Common myeloid progenitor, CD34-positive (primary cell): Measurements from ENCODE around the gene SEMA5B.

Source experiments
- CTCF ChIA-PET: fragments of 350-600 bp; sonication (Branson Sonifier 250); formaldehyde crosslinking; loops from one replicate; lab custom pipeline; 2021; ENCODE audit warnings: antibody characterized with exemption; lab: Charles Lee
- POLR2A ChIA-PET: fragments of 350-600 bp; sonication (Branson Sonifier 250); formaldehyde crosslinking; loops from one replicate; lab custom pipeline; 2021; ENCODE audit warnings: antibody characterized with exemption; lab: Charles Lee
- DNase-seq, 3 donors: peaks; one replicate each; pipeline versions ENCODE4 v3.0.0 to v3.0.0-alpha.2; 2013
- H3K27ac ChIP-seq, 2 experiments: 1 replicate in 1 of 2; 2 replicates in 1 of 2; pipeline ENCODE4 v1.7.0; 2013; ENCODE audit warnings: inconsistent platforms in 2 of 2, low read length in 2 of 2, mild to moderate bottlenecking in 2 of 2, low read depth in 1 of 2, moderate library complexity in 1 of 2; ENCODE audit not compliant: severe bottlenecking in 2 of 2, insufficient read depth in 1 of 2, poor library complexity in 1 of 2
- H3K27me3 ChIP-seq, 5 experiments: replicated peaks in 2 of 5; 1 replicate in 3 of 5; 2 replicates in 2 of 5; pipeline versions ENCODE4 v1.6.1 to v1.7.0; 2013; ENCODE audit warnings: low read length in 4 of 5, mild to moderate bottlenecking in 2 of 5, moderate library complexity in 2 of 5, inconsistent platforms in 1 of 5; ENCODE audit not compliant: insufficient read depth in 5 of 5, control insufficient read depth in 4 of 5
- H3K36me3 ChIP-seq, 4 experiments: 1 replicate in 2 of 4; 2 replicates in 2 of 4; pipeline versions ENCODE4 v1.6.1 to v1.7.0; 2013; ENCODE audit warnings: low read length in 3 of 4, control low read depth in 1 of 4, mild to moderate bottlenecking in 1 of 4; ENCODE audit not compliant: control insufficient read depth in 4 of 4, insufficient read depth in 4 of 4
- H3K4me1 ChIP-seq, 4 experiments: 1 replicate in 3 of 4; 2 replicates in 1 of 4; pipeline versions ENCODE4 v1.6.1 to v1.7.1; 2013; ENCODE audit warnings: low read length in 3 of 4, mild to moderate bottlenecking in 3 of 4, control low read depth in 1 of 4, inconsistent platforms in 1 of 4, moderate library complexity in 1 of 4; ENCODE audit not compliant: control insufficient read depth in 4 of 4, insufficient read depth in 4 of 4; ENCODE audit errors: control extremely low read depth in 1 of 4
- H3K4me3 ChIP-seq, 7 experiments: 1 replicate in 4 of 7; 2 replicates in 3 of 7; pipeline versions ENCODE4 v1.5.1 to v1.7.0; 2013; ENCODE audit warnings: mild to moderate bottlenecking in 7 of 7, low read length in 6 of 7, moderate library complexity in 6 of 7, inconsistent platforms in 2 of 7, low read depth in 2 of 7, control low read depth in 1 of 7; ENCODE audit not compliant: insufficient read depth in 4 of 7, control insufficient read depth in 1 of 7; ENCODE audit errors: extremely low read depth in 1 of 7
- H3K9me3 ChIP-seq, 5 experiments: 1 replicate in 4 of 5; 2 replicates in 1 of 5; pipeline versions ENCODE4 v1.6.1 to v1.7.1; 2013; ENCODE audit warnings: low read length in 4 of 5, mild to moderate bottlenecking in 2 of 5, inconsistent platforms in 1 of 5, low read depth in 1 of 5, moderate library complexity in 1 of 5; ENCODE audit not compliant: control insufficient read depth in 4 of 5, insufficient read depth in 2 of 5; ENCODE audit errors: control extremely low read depth in 1 of 5
- WGBS: methylation state at CpG from one replicate; pipeline ENCODE4 v1.1.5; 2013; ENCODE audit not compliant: insufficient coverage; 5-methylcytosine and 5-hydroxymethylcytosine counted together

SEMA5B gene

DNA sequence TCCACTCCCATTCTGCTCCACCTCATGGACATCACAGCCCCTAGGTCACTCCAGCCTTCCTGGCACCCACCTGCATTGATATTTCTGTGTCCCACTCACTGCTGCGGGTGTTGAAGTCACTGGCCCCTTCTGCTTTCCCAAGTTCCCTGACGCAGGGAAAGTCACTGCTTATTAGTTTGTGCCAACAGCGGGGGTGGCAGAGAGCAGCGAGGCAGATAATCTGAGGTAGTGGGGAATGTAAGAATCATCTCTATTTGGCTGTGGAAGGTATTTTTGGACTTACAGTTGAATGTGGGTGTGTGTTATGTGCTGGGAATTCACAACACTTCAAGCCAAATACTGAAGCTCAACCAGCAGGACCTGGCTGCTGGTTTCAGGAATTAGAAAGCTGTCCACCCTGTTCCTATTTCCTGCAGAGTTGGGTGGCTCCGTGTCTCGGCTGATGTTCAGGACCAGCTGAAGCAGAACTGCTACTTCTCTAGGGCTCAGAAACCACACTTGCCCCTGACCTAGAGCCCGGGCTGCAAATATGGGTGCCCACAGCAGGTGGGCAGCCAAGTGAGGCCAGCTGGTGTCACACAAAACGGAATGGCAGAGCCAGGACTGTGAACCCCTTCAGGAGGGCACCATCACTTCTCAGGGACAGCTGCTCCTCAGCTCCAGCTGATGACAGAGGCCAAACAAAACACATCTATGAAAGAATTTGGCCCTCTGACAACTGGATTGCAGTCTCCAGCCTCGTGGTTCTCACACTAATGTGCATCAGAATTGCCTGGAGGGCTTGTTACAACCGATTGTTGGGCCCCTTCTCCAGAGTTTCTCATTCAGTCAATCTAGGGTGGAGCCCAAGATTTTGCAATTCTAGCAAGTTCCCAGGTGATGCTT is 57.7 kb downstream of the SEMA5B start:
- ChIA-PET POLR2A (no interaction called here), CTCF (interaction anchor here (1.0 to 3.0 kb wide), 2 partner anchors 17 to 27 kb away, joined by 3 to 14 read pairs; no protein-coding TSS in a partner anchor)
- Histone ChIP-seq H3K36me3 (no peaks in the 10 kb centered on the region), H3K27ac (no peak overlapping the region), H3K4me3 (no peak overlapping the region), H3K27me3 (no peaks in the 10 kb centered on the region), H3K9me3 (no peaks in the 10 kb centered on the region), H3K4me1 (peaks cover 0 to 15% (median 11%) of the 10 kb centered on the region in 4 experiments)
- no peak for DNase-seq
- WGBS, result 85% methylated on average over 8 of the region's 10 CpGs

GRCh38 chr3:122967765-122968164 is 59.8 kb downstream of the SEMA5B start:
- Histone ChIP-seq H3K4me1 (peaks cover 0 to 5% (median 0%) of the 10 kb centered on the region in 4 experiments), H3K9me3 (no peaks in the 10 kb centered on the region), H3K27ac (no peak overlapping the region), H3K27me3 (no peaks in the 10 kb centered on the region), H3K4me3 (no peak overlapping the region), H3K36me3 (no peaks in the 10 kb centered on the region)
- ChIA-PET CTCF (interaction anchor here (3.0 kb wide), 1 partner anchor 25 kb away, joined by 14 read pairs; no protein-coding TSS in a partner anchor), POLR2A (no interaction called here)
- no peak for DNase-seq
- 100% methylated on average over 5 of the region's 7 CpGs for WGBS

GRCh38 chr3:122967356-122967755 is 60.2 kb downstream of the SEMA5B start:
- H3K9me3 ChIP-seq, result no peaks in the 10 kb centered on the region
- H3K27ac ChIP-seq, result no peak overlapping the region
- no peaks in the 10 kb centered on the region for H3K36me3 ChIP-seq
- CTCF ChIA-PET, result interaction anchor here (3.0 kb wide), 1 partner anchor 25 kb away, joined by 14 read pairs; no protein-coding TSS in a partner anchor
- no peak for DNase-seq
- H3K27me3 ChIP-seq, result no peaks in the 10 kb centered on the region
- no peak overlapping the region for H3K4me3 ChIP-seq
- WGBS, result 100% methylated on average over 2 of the region's 4 CpGs
- H3K4me1 ChIP-seq, result peaks cover 0 to 5% (median 0%) of the 10 kb centered on the region in 4 experiments
- POLR2A ChIA-PET, result no interaction called here

- H3K9me3 ChIP-seq, result no peaks in the 10 kb centered on the region
- no peak for DNase-seq
- H3K36me3 ChIP-seq, result no peaks in the 10 kb centered on the region
- no peak overlapping the region for H3K4me3 ChIP-seq
- peaks cover 0 to 5% (median 0%) of the 10 kb centered on the region in 5 experiments for H3K27me3 ChIP-seq
- H3K4me1 ChIP-seq, result peaks cover 0 to 5% (median 0%) of the 10 kb centered on the region in 4 experiments
- ChIA-PET POLR2A (no interaction called here), CTCF (interaction anchor here (1.2 to 1.9 kb wide), 3 partner anchors 9 to 13 kb away, joined by 5 to 6 read pairs (median 5); no protein-coding TSS in a partner anchor)
- H3K27ac ChIP-seq, result no peak overlapping the region
Measured at GRCh38 chr3:122966045-122966444, 61.5 kb downstream of the SEMA5B start.

GRCh38 chr3:122964811-122965210 is 62.8 kb downstream of the SEMA5B start:
- H3K4me1 ChIP-seq, result peaks cover 0 to 5% (median 0%) of the 10 kb centered on the region in 4 experiments
- DNase-seq, result no peak
- no peak overlapping the region for H3K4me3 ChIP-seq
- no peak overlapping the region for H3K27ac ChIP-seq
- 95% methylated on average over 2 of the region's 2 CpGs for WGBS
- H3K27me3 ChIP-seq, result peaks cover 0 to 5% (median 0%) of the 10 kb centered on the region in 5 experiments
- CTCF ChIA-PET, result interaction anchor here (1.1 to 2.1 kb wide), 6 partner anchors 9 to 63 kb away, joined by 3 to 8 read pairs (median 5); partner anchors contain the start of gene SEMA5B
- H3K36me3 ChIP-seq, result no peaks in the 10 kb centered on the region
- H3K9me3 ChIP-seq, result no peaks in the 10 kb centered on the region
- POLR2A ChIA-PET, result interaction anchor here (0.6 kb wide), 1 partner anchor 36 kb away, joined by 4 read pairs; no protein-coding TSS in a partner anchor

GRCh38 chr3:122962149-122962548 is 65.4 kb downstream of the SEMA5B start:
- WGBS, result 90% methylated on average over 5 of the region's 9 CpGs

More at GRCh38 chr3:122962149-122962548, 65.4 kb downstream of the SEMA5B start:
- no peak overlapping the region for H3K27ac ChIP-seq
- ChIA-PET CTCF (interaction anchor here (1.1 kb wide), 1 partner anchor 11 kb away, joined by 3 read pairs; no protein-coding TSS in a partner anchor), POLR2A (no interaction called here)
- no peak for DNase-seq
- peaks cover 0 to 5% (median 0%) of the 10 kb centered on the region in 5 experiments for H3K27me3 ChIP-seq
- H3K4me3 ChIP-seq, result no peak overlapping the region
- no peaks in the 10 kb centered on the region for H3K36me3 ChIP-seq
- H3K4me1 ChIP-seq, result peaks cover 0 to 8% (median 5%) of the 10 kb centered on the region in 4 experiments
- no peaks in the 10 kb centered on the region for H3K9me3 ChIP-seq
